ENCODE results near the gene NENF.

GRCh38 chr1:212467843-212468482, 35.2 kb downstream of the NENF start:
- TF ChIP-seq, protein P1, sequence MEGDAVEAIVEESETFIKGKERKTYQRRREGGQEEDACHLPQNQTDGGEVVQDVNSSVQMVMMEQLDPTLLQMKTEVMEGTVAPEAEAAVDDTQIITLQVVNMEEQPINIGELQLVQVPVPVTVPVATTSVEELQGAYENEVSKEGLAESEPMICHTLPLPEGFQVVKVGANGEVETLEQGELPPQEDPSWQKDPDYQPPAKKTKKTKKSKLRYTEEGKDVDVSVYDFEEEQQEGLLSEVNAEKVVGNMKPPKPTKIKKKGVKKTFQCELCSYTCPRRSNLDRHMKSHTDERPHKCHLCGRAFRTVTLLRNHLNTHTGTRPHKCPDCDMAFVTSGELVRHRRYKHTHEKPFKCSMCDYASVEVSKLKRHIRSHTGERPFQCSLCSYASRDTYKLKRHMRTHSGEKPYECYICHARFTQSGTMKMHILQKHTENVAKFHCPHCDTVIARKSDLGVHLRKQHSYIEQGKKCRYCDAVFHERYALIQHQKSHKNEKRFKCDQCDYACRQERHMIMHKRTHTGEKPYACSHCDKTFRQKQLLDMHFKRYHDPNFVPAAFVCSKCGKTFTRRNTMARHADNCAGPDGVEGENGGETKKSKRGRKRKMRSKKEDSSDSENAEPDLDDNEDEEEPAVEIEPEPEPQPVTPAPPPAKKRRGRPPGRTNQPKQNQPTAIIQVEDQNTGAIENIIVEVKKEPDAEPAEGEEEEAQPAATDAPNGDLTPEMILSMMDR (IDR thresholded peaks at IDR 0.05; ENCODE audit: low read depth, low read length, missing input control), result no peak
- no peak for TF ChIP-seq RXRA (IDR thresholded peaks at IDR 0.05)
- TF ChIP-seq, protein P2, sequence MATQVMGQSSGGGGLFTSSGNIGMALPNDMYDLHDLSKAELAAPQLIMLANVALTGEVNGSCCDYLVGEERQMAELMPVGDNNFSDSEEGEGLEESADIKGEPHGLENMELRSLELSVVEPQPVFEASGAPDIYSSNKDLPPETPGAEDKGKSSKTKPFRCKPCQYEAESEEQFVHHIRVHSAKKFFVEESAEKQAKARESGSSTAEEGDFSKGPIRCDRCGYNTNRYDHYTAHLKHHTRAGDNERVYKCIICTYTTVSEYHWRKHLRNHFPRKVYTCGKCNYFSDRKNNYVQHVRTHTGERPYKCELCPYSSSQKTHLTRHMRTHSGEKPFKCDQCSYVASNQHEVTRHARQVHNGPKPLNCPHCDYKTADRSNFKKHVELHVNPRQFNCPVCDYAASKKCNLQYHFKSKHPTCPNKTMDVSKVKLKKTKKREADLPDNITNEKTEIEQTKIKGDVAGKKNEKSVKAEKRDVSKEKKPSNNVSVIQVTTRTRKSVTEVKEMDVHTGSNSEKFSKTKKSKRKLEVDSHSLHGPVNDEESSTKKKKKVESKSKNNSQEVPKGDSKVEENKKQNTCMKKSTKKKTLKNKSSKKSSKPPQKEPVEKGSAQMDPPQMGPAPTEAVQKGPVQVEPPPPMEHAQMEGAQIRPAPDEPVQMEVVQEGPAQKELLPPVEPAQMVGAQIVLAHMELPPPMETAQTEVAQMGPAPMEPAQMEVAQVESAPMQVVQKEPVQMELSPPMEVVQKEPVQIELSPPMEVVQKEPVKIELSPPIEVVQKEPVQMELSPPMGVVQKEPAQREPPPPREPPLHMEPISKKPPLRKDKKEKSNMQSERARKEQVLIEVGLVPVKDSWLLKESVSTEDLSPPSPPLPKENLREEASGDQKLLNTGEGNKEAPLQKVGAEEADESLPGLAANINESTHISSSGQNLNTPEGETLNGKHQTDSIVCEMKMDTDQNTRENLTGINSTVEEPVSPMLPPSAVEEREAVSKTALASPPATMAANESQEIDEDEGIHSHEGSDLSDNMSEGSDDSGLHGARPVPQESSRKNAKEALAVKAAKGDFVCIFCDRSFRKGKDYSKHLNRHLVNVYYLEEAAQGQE (IDR thresholded peaks at IDR 0.05), result no peak
- no peak for TF ChIP-seq RAD21 (IDR thresholded peaks at IDR 0.05)
